Measurements from ENCODE around the gene KIFC1.

DNA sequence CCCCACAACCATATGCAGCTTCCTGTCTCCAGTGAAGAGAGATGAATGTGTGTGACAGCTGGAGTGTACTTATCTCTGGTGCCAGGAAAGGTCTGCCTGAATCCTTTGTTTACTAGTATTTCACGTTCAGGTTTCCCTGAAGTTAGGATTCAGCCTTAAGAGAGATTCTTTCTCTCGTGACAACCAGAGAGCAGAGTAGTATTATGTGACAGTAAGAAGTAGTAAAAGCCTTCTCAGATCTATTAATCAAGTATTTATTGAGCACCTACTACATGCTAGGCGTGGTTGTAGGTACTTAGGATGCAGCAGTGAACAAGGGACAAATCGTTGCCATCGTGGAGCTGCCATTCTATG is 949 bp downstream of the KIFC1 start:
- TF ChIP-seq, protein P1, sequence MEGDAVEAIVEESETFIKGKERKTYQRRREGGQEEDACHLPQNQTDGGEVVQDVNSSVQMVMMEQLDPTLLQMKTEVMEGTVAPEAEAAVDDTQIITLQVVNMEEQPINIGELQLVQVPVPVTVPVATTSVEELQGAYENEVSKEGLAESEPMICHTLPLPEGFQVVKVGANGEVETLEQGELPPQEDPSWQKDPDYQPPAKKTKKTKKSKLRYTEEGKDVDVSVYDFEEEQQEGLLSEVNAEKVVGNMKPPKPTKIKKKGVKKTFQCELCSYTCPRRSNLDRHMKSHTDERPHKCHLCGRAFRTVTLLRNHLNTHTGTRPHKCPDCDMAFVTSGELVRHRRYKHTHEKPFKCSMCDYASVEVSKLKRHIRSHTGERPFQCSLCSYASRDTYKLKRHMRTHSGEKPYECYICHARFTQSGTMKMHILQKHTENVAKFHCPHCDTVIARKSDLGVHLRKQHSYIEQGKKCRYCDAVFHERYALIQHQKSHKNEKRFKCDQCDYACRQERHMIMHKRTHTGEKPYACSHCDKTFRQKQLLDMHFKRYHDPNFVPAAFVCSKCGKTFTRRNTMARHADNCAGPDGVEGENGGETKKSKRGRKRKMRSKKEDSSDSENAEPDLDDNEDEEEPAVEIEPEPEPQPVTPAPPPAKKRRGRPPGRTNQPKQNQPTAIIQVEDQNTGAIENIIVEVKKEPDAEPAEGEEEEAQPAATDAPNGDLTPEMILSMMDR (IDR thresholded peaks at IDR 0.05), result no peak
- TF ChIP-seq POLR2A (IDR thresholded peaks at IDR 0.05), result no peak

All from suprapubic skin (tissue), 3 donors.